ENCODE results near the gene MCTP2.

Gene MCTP2

GRCh38 chr15:94186770-94187331 is 44.5 kb upstream of the MCTP2 start:
- Histone ChIP-seq H3K9me2 (replicated peaks; ENCODE audit: insufficient read depth, low read length) (no peaks in the 10 kb centered on the region), H2AFZ (ENCODE audit: low read depth, low read length, severe bottlenecking) (no peak overlapping the region), H3K9ac (ENCODE audit: low read length) (no peak overlapping the region), H3F3A (ENCODE audit: insufficient read depth) (no peaks in the 10 kb centered on the region), H4K20me1 (ENCODE audit: low read depth, low read length) (no peaks in the 10 kb centered on the region), H3K27me3 (ENCODE audit: low read length) (no peaks in the 10 kb centered on the region), H3K36me3 (ENCODE audit: low read length) (no peaks in the 10 kb centered on the region), H3K27ac (ENCODE audit: low read depth, low read length) (no peak overlapping the region), H3K9me3 (ENCODE audit: insufficient read depth, low read length) (no peaks in the 10 kb centered on the region), H3K4me3 (ENCODE audit: insufficient read depth, low read length, poor library complexity, severe bottlenecking) (no peak overlapping the region), H3K4me2 (ENCODE audit: low read depth, low read length, poor library complexity, severe bottlenecking) (no peak overlapping the region), H3K79me2 (ENCODE audit: insufficient read depth, low read length) (no peaks in the 10 kb centered on the region)
- no peak for TF ChIP-seq EZH2phosphoT487 (conservative IDR thresholded peaks at IDR 0.05; ENCODE audit: low read length)
- TF ChIP-seq CTCF (IDR thresholded peaks at IDR 0.05; ENCODE audit: insufficient read depth, low read length, poor library complexity, severe bottlenecking) = no peak

GRCh38 chr15:94193906-94194305 is 37.5 kb upstream of the MCTP2 start:
- no peaks in the 10 kb centered on the region for H3K36me3 ChIP-seq (ENCODE audit: low read length)
- no peak overlapping the region for H3K4me3 ChIP-seq (ENCODE audit: insufficient read depth, low read length, poor library complexity, severe bottlenecking)
- no peaks in the 10 kb centered on the region for H3K9me2 ChIP-seq (replicated peaks; ENCODE audit: insufficient read depth, low read length)
- no peak overlapping the region for H3K27ac ChIP-seq (ENCODE audit: low read depth, low read length)
- H3K9ac ChIP-seq (ENCODE audit: low read length) = no peak overlapping the region
- no peaks in the 10 kb centered on the region for H3K27me3 ChIP-seq (ENCODE audit: low read length)
- H3K9me3 ChIP-seq (ENCODE audit: insufficient read depth, low read length) = no peaks in the 10 kb centered on the region
- H3K79me2 ChIP-seq (ENCODE audit: insufficient read depth, low read length) = no peaks in the 10 kb centered on the region
- H2AFZ ChIP-seq (ENCODE audit: low read depth, low read length, severe bottlenecking) = no peak overlapping the region
- H4K20me1 ChIP-seq (ENCODE audit: low read depth, low read length) = no peaks in the 10 kb centered on the region
- TF ChIP-seq CTCF (IDR thresholded peaks at IDR 0.05; ENCODE audit: insufficient read depth, low read length, poor library complexity, severe bottlenecking) (no peak), EZH2phosphoT487 (conservative IDR thresholded peaks at IDR 0.05; ENCODE audit: low read length) (no peak)
- no peak overlapping the region for H3K4me2 ChIP-seq (ENCODE audit: low read depth, low read length, poor library complexity, severe bottlenecking)
- no peaks in the 10 kb centered on the region for H3F3A ChIP-seq (ENCODE audit: insufficient read depth)

- no peak overlapping the region for H3K4me2 ChIP-seq (ENCODE audit: low read depth, low read length, poor library complexity, severe bottlenecking)
- no peaks in the 10 kb centered on the region for H4K20me1 ChIP-seq (ENCODE audit: low read depth, low read length)
- H3K9me2 ChIP-seq (replicated peaks; ENCODE audit: insufficient read depth, low read length) = no peaks in the 10 kb centered on the region
- H3K79me2 ChIP-seq (ENCODE audit: insufficient read depth, low read length) = no peaks in the 10 kb centered on the region
- no peaks in the 10 kb centered on the region for H3K9me3 ChIP-seq (ENCODE audit: insufficient read depth, low read length)
- no peaks in the 10 kb centered on the region for H3K36me3 ChIP-seq (ENCODE audit: low read length)
- no peak overlapping the region for H3K9ac ChIP-seq (ENCODE audit: low read length)
- H3K4me3 ChIP-seq (ENCODE audit: insufficient read depth, low read length, poor library complexity, severe bottlenecking) = no peak overlapping the region
- H3K27ac ChIP-seq (ENCODE audit: low read depth, low read length) = no peak overlapping the region
- H3F3A ChIP-seq (ENCODE audit: insufficient read depth) = no peaks in the 10 kb centered on the region
- no peak overlapping the region for H2AFZ ChIP-seq (ENCODE audit: low read depth, low read length, severe bottlenecking)
- H3K27me3 ChIP-seq (ENCODE audit: low read length) = no peaks in the 10 kb centered on the region
- TF ChIP-seq EZH2phosphoT487 (conservative IDR thresholded peaks at IDR 0.05; ENCODE audit: low read length) (no peak), CTCF (IDR thresholded peaks at IDR 0.05; ENCODE audit: insufficient read depth, low read length, poor library complexity, severe bottlenecking) (no peak)
Observed at GRCh38 chr15:94196531-94196930, 34.8 kb upstream of the MCTP2 start.
